H9 (cell line): ENCODE results near the gene ST8SIA6. TPM values are rescaled to one million over a fixed set of nuclear protein-coding genes. Genes with fewer than 3 reads are reported as not detected.

Experiments
- DNase-seq: peaks from one replicate; pipeline ENCODE4 v3.0.0-alpha.2; 2017
- H2AFZ ChIP-seq: one replicate; pipeline ENCODE4 v1.6.1; 2013; ENCODE audit warnings: mild to moderate bottlenecking, low read length, control low read depth, moderate library complexity
- H2AK5ac ChIP-seq: 2 replicates; pipeline ENCODE4 v1.6.1; 2013; ENCODE audit warnings: low read length, control low read depth, mixed read lengths; ENCODE audit not compliant: insufficient read length
- H2BK120ac ChIP-seq: one replicate; pipeline ENCODE4 v1.6.1; 2013; ENCODE audit warnings: low read depth, mild to moderate bottlenecking, low read length, control low read depth, inconsistent platforms; ENCODE audit not compliant: poor library complexity, severe bottlenecking
- H2BK12ac ChIP-seq: 2 replicates; pipeline ENCODE4 v1.6.1; 2013; ENCODE audit warnings: low read length, control low read depth, mixed read lengths, low read depth; ENCODE audit not compliant: insufficient read length
- H2BK15ac ChIP-seq: 2 replicates; pipeline ENCODE4 v1.6.1; 2013; ENCODE audit warnings: low read depth, low read length, control low read depth
- H2BK20ac ChIP-seq: one replicate; pipeline ENCODE4 v1.6.1; 2013; ENCODE audit warnings: low read depth, mild to moderate bottlenecking, low read length, control low read depth, inconsistent platforms; ENCODE audit not compliant: poor library complexity, severe bottlenecking
- H2BK5ac ChIP-seq: 2 replicates; pipeline ENCODE4 v1.6.1; 2013; ENCODE audit warnings: low read length, control low read depth, mixed read lengths; ENCODE audit not compliant: insufficient read length
- H3K14ac ChIP-seq: 2 replicates; pipeline ENCODE4 v1.6.1; 2013; ENCODE audit warnings: low read length, control low read depth; ENCODE audit not compliant: insufficient read depth
- H3K18ac ChIP-seq: 2 replicates; pipeline ENCODE4 v1.6.1; 2013; ENCODE audit warnings: low read depth, mild to moderate bottlenecking, mixed read lengths, low read length, control low read depth; ENCODE audit not compliant: insufficient read length
- H3K23ac ChIP-seq: 2 replicates; pipeline ENCODE4 v1.6.1; 2013; ENCODE audit warnings: low read length, control low read depth, mixed read lengths, low read depth; ENCODE audit not compliant: insufficient read length
- H3K23me2 ChIP-seq: 2 replicates; pipeline ENCODE4 v1.6.1; 2013; ENCODE audit warnings: low read depth, mild to moderate bottlenecking, mixed read lengths, low read length, control low read depth; ENCODE audit not compliant: insufficient read length, poor library complexity, severe bottlenecking
- H3K27ac ChIP-seq: 2 replicates; pipeline ENCODE4 v1.5.1; 2013; ENCODE audit warnings: low read length, control low read depth, mixed read lengths, low read depth; ENCODE audit not compliant: insufficient read length
- H3K27me3 ChIP-seq: 2 replicates; pipeline ENCODE4 v1.6.1; 2013; ENCODE audit warnings: low read length, control low read depth, inconsistent platforms; ENCODE audit not compliant: insufficient read depth
- H3K4ac ChIP-seq: 2 replicates; pipeline ENCODE4 v1.6.1; 2013; ENCODE audit warnings: low read depth, mild to moderate bottlenecking, control low read depth, inconsistent platforms, low read length, moderate library complexity
- H3K4me1 ChIP-seq: 2 replicates; pipeline ENCODE4 v1.6.1; 2013; ENCODE audit warnings: low read length, control low read depth, inconsistent platforms; ENCODE audit not compliant: insufficient read depth
- H3K4me2 ChIP-seq: 2 replicates; pipeline ENCODE4 v1.6.1; 2013; ENCODE audit warnings: low read length, control low read depth, mixed read lengths; ENCODE audit not compliant: insufficient read length, insufficient read depth
- H3K56ac ChIP-seq: 2 replicates; pipeline ENCODE4 v1.6.1; 2013; ENCODE audit warnings: low read depth, mild to moderate bottlenecking, mixed read lengths, low read length, control low read depth; ENCODE audit not compliant: insufficient read length
- H3K79me1 ChIP-seq: 2 replicates; pipeline ENCODE4 v1.6.1; 2013; ENCODE audit warnings: low read depth, mild to moderate bottlenecking, moderate library complexity, low read length, control low read depth, inconsistent platforms; ENCODE audit not compliant: insufficient read depth, poor library complexity, severe bottlenecking
- H3K79me2 ChIP-seq: 2 replicates; pipeline ENCODE4 v1.6.1; 2013; ENCODE audit warnings: low read length, control low read depth, inconsistent platforms; ENCODE audit not compliant: insufficient read depth
- H3K9ac ChIP-seq: 2 replicates; pipeline ENCODE4 v1.6.1; 2013; ENCODE audit warnings: low read length, control low read depth, mixed read lengths; ENCODE audit not compliant: insufficient read length; ENCODE audit errors: extremely low read depth
- H3K9me3 ChIP-seq: one replicate; pipeline ENCODE4 v1.6.1; 2013; ENCODE audit warnings: low read depth, low read length, inconsistent platforms; ENCODE audit not compliant: control insufficient read depth
- H3T11ph ChIP-seq: one replicate; pipeline ENCODE4 v1.6.1; 2013; ENCODE audit warnings: mild to moderate bottlenecking, low read length, control low read depth, inconsistent platforms
- H4K20me1 ChIP-seq: one replicate; pipeline ENCODE4 v1.6.1; 2013; ENCODE audit not compliant: control insufficient read depth, insufficient read length, insufficient read depth
- H4K5ac ChIP-seq: 2 replicates; pipeline ENCODE4 v1.6.1; 2013; ENCODE audit warnings: low read depth, mild to moderate bottlenecking, mixed read lengths, low read length, control low read depth; ENCODE audit not compliant: insufficient read length
- H4K8ac ChIP-seq: replicated peaks from 2 replicates; pipeline ENCODE4 v1.6.1; 2013; ENCODE audit warnings: low read length, control low read depth, mixed read lengths, low read depth; ENCODE audit not compliant: insufficient read length
- H4K91ac ChIP-seq: 2 replicates; pipeline ENCODE4 v1.6.1; 2013; ENCODE audit warnings: low read depth, mild to moderate bottlenecking, moderate library complexity, mixed read lengths, low read length, control low read depth; ENCODE audit not compliant: insufficient read length
- H3K27ac Mint-ChIP-seq, 3 experiments: 2 replicates in 2 of 3; 3 replicates in 1 of 3; pipeline ENCODE4 v1.8.0; 2020 to 2021; ENCODE audit warnings: mixed read lengths in 3 of 3, mild to moderate bottlenecking in 1 of 3, moderate library complexity in 1 of 3
- H3K27me3 Mint-ChIP-seq: 2 replicates; pipeline ENCODE4 v1.8.0; 2021; ENCODE audit warnings: low read depth, mild to moderate bottlenecking, moderate library complexity, mixed read lengths
- H3K36me3 Mint-ChIP-seq, 3 experiments: 2 replicates in 2 of 3; 3 replicates in 1 of 3; pipeline ENCODE4 v1.8.0; 2020 to 2021; ENCODE audit warnings: low read depth in 3 of 3, mixed read lengths in 3 of 3; ENCODE audit not compliant: insufficient read depth in 1 of 3
- H3K4me1 Mint-ChIP-seq, 2 experiments: 2 replicates each; pipeline ENCODE4 v1.8.0; 2020; ENCODE audit warnings: mixed read lengths in 2 of 2
- H3K4me3 Mint-ChIP-seq, 2 experiments: 2 replicates in 1 of 2; 3 replicates in 1 of 2; pipeline ENCODE4 v1.8.0; 2020 to 2021; ENCODE audit warnings: mild to moderate bottlenecking in 2 of 2, mixed read lengths in 2 of 2, moderate library complexity in 1 of 2
- H3K9me3 Mint-ChIP-seq, 2 experiments: 2 replicates in 1 of 2; 3 replicates in 1 of 2; pipeline ENCODE4 v1.8.0; 2020; ENCODE audit warnings: mild to moderate bottlenecking in 2 of 2, mixed read lengths in 2 of 2, moderate library complexity in 1 of 2
- CTCF ChIP-seq: fragments of 200-600 bp; sonication (generic); conservative IDR thresholded peaks from 3 replicates; pipeline ENCODE4 v1.8.0; 2021; ENCODE audit warnings: antibody characterized with exemption, mild to moderate bottlenecking
- WGBS: extraction: QIAGEN DNeasy Blood & Tissue Kit; methylation state at CpG from one replicate; pipeline ENCODE4 v1.1.7; 2013; ENCODE audit warnings: missing lambda C conversion rate, low lambda C conversion rate, mixed read lengths; ENCODE audit not compliant: insufficient read length; ENCODE audit errors: extremely low coverage; 5-methylcytosine and 5-hydroxymethylcytosine counted together
- total RNA-seq: library from RNA; stranded (reverse); gene quantifications from 2 replicates; pipeline ENCODE4 v1.2.1, GENCODE V29; 2021

ST8SIA6 gene
- total RNA-seq, 1 experiment from 2014 or later = 0.37 TPM

DNA sequence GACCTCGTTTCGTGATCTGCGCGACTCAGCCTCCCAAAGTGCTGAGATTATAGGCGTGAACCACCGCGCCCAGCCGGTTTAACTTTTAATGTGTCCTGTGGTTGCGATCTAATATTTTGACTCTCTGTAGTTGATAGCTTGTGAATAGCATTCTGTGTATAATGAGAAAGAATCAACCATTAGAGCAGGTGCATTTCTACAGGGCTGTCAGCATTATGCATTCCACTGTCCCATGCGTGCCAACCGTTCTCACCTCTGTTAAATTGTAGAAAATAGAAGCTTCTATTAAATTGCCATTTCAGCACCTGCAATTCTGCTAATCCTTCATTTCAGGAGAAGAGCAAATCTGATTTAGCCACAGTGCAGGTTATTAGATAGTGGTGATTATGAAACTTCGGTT, 164.6 kb downstream of the ST8SIA6 start:
- H3K4me1 Mint-ChIP-seq = peaks cover 0 to 2% of the 10 kb centered on the region in 2 experiments; a peak in 1 of 4 replicates
- H2BK15ac ChIP-seq = no peak overlapping the region
- H3K27ac ChIP-seq = no peak overlapping the region
- H3K27me3 Mint-ChIP-seq = peaks cover 4% of the 10 kb centered on the region; the same call in 1 of the 2 replicates
- no peak for TF ChIP-seq CTCF
- H3K36me3 Mint-ChIP-seq = no peaks in the 10 kb centered on the region
- no peak overlapping the region for H3K4me2 ChIP-seq
- no peak overlapping the region for H3K14ac ChIP-seq
- no peak overlapping the region for H3T11ph ChIP-seq
- no peak overlapping the region for H3K23ac ChIP-seq
- no peaks in the 10 kb centered on the region for H3K4me1 ChIP-seq
- no peak overlapping the region for H2BK12ac ChIP-seq
- no peak overlapping the region for H3K4ac ChIP-seq
- no peak for DNase-seq
- H2AK5ac ChIP-seq = no peak overlapping the region
- H2BK120ac ChIP-seq = no peak overlapping the region
- no peak overlapping the region for H4K91ac ChIP-seq
- H2AFZ ChIP-seq = no peak overlapping the region
- no peaks in the 10 kb centered on the region for H3K79me1 ChIP-seq
- no peaks in the 10 kb centered on the region for H3K23me2 ChIP-seq
- H4K5ac ChIP-seq = no peak overlapping the region
- no peak overlapping the region for H3K27ac Mint-ChIP-seq
- H3K56ac ChIP-seq = no peak overlapping the region
- no CpG with 5 or more reads among the region's 12 CpGs for WGBS
- H4K20me1 ChIP-seq = no peaks in the 10 kb centered on the region
- no peaks in the 10 kb centered on the region for H3K79me2 ChIP-seq
- no peak overlapping the region for H2BK20ac ChIP-seq
- no peak overlapping the region for H3K9ac ChIP-seq
- peaks cover 0 to 2% of the 10 kb centered on the region in 2 experiments; a peak in 2 of 5 replicates for H3K9me3 Mint-ChIP-seq
- H2BK5ac ChIP-seq = no peak overlapping the region
- H3K9me3 ChIP-seq = no peaks in the 10 kb centered on the region
- no peak overlapping the region for H4K8ac ChIP-seq
- no peaks in the 10 kb centered on the region for H3K27me3 ChIP-seq
- H3K4me3 Mint-ChIP-seq = no peak overlapping the region
- no peak overlapping the region for H3K18ac ChIP-seq
